ENCODE data around the gene SYNDIG1. TPM values are rescaled to one million over a fixed set of nuclear protein-coding genes. Genes with fewer than 3 reads are reported as not detected.

SYNDIG1 gene
- polyA plus RNA-seq, 1 of the 3 experiments (the other 2 are of a cell fraction) = not detected

- Histone ChIP-seq H3F3A (replicated peaks; ENCODE audit: insufficient read depth) (no peaks in the 10 kb centered on the region), H3K9ac (no peak overlapping the region), H3K9me3 (no peaks in the 10 kb centered on the region), H3K4me1 (ENCODE audit: control insufficient read depth in 1 of 2, insufficient read depth in 2 of 2, low read depth in 1 of 2, low read length in 1 of 2) (no peaks in the 10 kb centered on the region), H3K79me2 (ENCODE audit: insufficient read depth) (no peaks in the 10 kb centered on the region), H3K4me2 (no peak overlapping the region), H3K36me3 (replicated peaks in 1 of 2; ENCODE audit: control insufficient read depth in 1 of 2, insufficient read depth in 2 of 2, low read length in 1 of 2) (no peaks in the 10 kb centered on the region), H3K9me2 (no peaks in the 10 kb centered on the region), H3K27me3 (ENCODE audit: insufficient read depth) (no peaks in the 10 kb centered on the region; the same call in 1 of the 2 replicates), H3K4me3 (ENCODE audit: low read depth in 2 of 2, low read length in 1 of 2) (no peak overlapping the region), H3K27ac (ENCODE audit: low read depth in 2 of 2, low read length in 1 of 2) (no peak overlapping the region), H2AFZ (ENCODE audit: low read depth) (no peak overlapping the region), H4K20me1 (ENCODE audit: insufficient read depth) (no peaks in the 10 kb centered on the region)
- TF ChIP-seq FOSL2 (IDR thresholded peaks at IDR 0.05; ENCODE audit: borderline replicate concordance, low read depth) (no peak), FOXJ3 (CRISPR knock-in tag; IDR thresholded peaks at IDR 0.05) (no peak), NRF1 (IDR thresholded peaks at IDR 0.05; ENCODE audit: low read depth, low read length) (no peak)
- TF ChIP-seq, protein P1, sequence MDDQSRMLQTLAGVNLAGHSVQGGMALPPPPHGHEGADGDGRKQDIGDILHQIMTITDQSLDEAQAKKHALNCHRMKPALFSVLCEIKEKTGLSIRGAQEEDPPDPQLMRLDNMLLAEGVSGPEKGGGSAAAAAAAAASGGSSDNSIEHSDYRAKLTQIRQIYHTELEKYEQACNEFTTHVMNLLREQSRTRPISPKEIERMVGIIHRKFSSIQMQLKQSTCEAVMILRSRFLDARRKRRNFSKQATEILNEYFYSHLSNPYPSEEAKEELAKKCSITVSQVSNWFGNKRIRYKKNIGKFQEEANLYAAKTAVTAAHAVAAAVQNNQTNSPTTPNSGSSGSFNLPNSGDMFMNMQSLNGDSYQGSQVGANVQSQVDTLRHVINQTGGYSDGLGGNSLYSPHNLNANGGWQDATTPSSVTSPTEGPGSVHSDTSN (IDR thresholded peaks at IDR 0.05) = no peak
- ChIA-PET CTCF (interaction anchor here (1.1 kb wide), 1 partner anchor 12 kb away, joined by 5 read pairs; no protein-coding TSS in a partner anchor), POLR2A (no interaction called here)
- no peak for DNase-seq
- 10% methylated on average over 2 of the region's 2 CpGs for WGBS (ENCODE audit: low lambda C conversion rate)
Measured at GRCh38 chr20:24565835-24566351, 96.5 kb downstream of the SYNDIG1 start.

- ChIA-PET CTCF (interaction anchor here (1.1 kb wide), 1 partner anchor 11 kb away, joined by 5 read pairs; no protein-coding TSS in a partner anchor), POLR2A (no interaction called here)
- Histone ChIP-seq H3F3A (replicated peaks; ENCODE audit: insufficient read depth) (no peaks in the 10 kb centered on the region), H3K9me2 (no peaks in the 10 kb centered on the region), H3K9me3 (no peaks in the 10 kb centered on the region), H3K79me2 (ENCODE audit: insufficient read depth) (no peaks in the 10 kb centered on the region), H3K4me1 (ENCODE audit: control insufficient read depth in 1 of 2, insufficient read depth in 2 of 2, low read depth in 1 of 2, low read length in 1 of 2) (no peaks in the 10 kb centered on the region), H3K36me3 (replicated peaks in 1 of 2; ENCODE audit: control insufficient read depth in 1 of 2, insufficient read depth in 2 of 2, low read length in 1 of 2) (no peaks in the 10 kb centered on the region), H3K27me3 (ENCODE audit: insufficient read depth) (no peaks in the 10 kb centered on the region; the same call in 1 of the 2 replicates), H2AFZ (ENCODE audit: low read depth) (no peak overlapping the region), H4K20me1 (ENCODE audit: insufficient read depth) (no peaks in the 10 kb centered on the region), H3K4me2 (no peak overlapping the region), H3K4me3 (ENCODE audit: low read depth in 2 of 2, low read length in 1 of 2) (no peak overlapping the region), H3K27ac (ENCODE audit: low read depth in 2 of 2, low read length in 1 of 2) (no peak overlapping the region), H3K9ac (no peak overlapping the region)
- no peak for DNase-seq
- no peak for TF ChIP-seq MXI1 (IDR thresholded peaks at IDR 0.05; ENCODE audit: low read depth, low read length)
- no peak for TF ChIP-seq TCF12 (IDR thresholded peaks at IDR 0.05)
- TF ChIP-seq CTCF (IDR thresholded peaks at IDR 0.05) = no peak
- TF ChIP-seq, protein P2, sequence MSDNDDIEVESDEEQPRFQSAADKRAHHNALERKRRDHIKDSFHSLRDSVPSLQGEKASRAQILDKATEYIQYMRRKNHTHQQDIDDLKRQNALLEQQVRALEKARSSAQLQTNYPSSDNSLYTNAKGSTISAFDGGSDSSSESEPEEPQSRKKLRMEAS (IDR thresholded peaks at IDR 0.05; ENCODE audit: low read depth) = no peak
- no peak for TF ChIP-seq USF2 (IDR thresholded peaks at IDR 0.05; ENCODE audit: borderline replicate concordance, low read depth, low read length)
- TF ChIP-seq FOSL2 (IDR thresholded peaks at IDR 0.05; ENCODE audit: borderline replicate concordance, low read depth) = no peak
- TF ChIP-seq EP300 (IDR thresholded peaks at IDR 0.05; ENCODE audit: borderline replicate concordance in 1 of 2, low read depth in 1 of 2, low read length in 1 of 2) = no peak
- TF ChIP-seq, protein P3, sequence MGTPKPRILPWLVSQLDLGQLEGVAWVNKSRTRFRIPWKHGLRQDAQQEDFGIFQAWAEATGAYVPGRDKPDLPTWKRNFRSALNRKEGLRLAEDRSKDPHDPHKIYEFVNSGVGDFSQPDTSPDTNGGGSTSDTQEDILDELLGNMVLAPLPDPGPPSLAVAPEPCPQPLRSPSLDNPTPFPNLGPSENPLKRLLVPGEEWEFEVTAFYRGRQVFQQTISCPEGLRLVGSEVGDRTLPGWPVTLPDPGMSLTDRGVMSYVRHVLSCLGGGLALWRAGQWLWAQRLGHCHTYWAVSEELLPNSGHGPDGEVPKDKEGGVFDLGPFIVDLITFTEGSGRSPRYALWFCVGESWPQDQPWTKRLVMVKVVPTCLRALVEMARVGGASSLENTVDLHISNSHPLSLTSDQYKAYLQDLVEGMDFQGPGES (IDR thresholded peaks at IDR 0.05; ENCODE audit: low read depth, low read length) = no peak
- TF ChIP-seq SIN3A (IDR thresholded peaks at IDR 0.05; ENCODE audit: borderline replicate concordance, low read depth, low read length) = no peak
- no peak for TF ChIP-seq FOXM1 (IDR thresholded peaks at IDR 0.05; ENCODE audit: low read depth)
- TF ChIP-seq RCOR1 (IDR thresholded peaks at IDR 0.05; ENCODE audit: low read length) = no peak
- TF ChIP-seq JUND (IDR thresholded peaks at IDR 0.05) = no peak
- WGBS (ENCODE audit: low lambda C conversion rate) = 4% methylated on average over 3 of the region's 7 CpGs
Measured at GRCh38 chr20:24566656-24567055, 97.2 kb downstream of the SYNDIG1 start.

All from SK-N-SH (cell line).